Tibial nerve (tissue), 4 donors: ENCODE results near the gene MPRIP. TPM values are rescaled to one million over a fixed set of nuclear protein-coding genes. Genes with fewer than 3 reads are reported as not detected.
A peak's percentile ranks its signal among the peaks of the same experiment; 100 is the strongest.

ENCODE experiments used
- DNase-seq, 2 donors: peaks; one replicate each; pipeline ENCODE4 v3.0.0-alpha.2; 2019; ENCODE audit warnings: low spot score in 2 of 2
- H3K27ac ChIP-seq, 4 donors: fragments of 200-600 bp; sonication (generic) in 3 of 4; one replicate each; pipeline ENCODE4 v1.5.1; 2017 to 2019; ENCODE audit warnings: mild to moderate bottlenecking in 1 of 4
- H3K27me3 ChIP-seq, 2 donors: fragments of 200-600 bp; sonication (generic) in 1 of 2; one replicate each; pipeline versions ENCODE4 v1.5.1 to v1.6.0; 2017 to 2019
- H3K36me3 ChIP-seq, 3 donors: fragments of 200-600 bp; sonication (generic); one replicate each; pipeline ENCODE4 v1.5.1; 2018 to 2019
- H3K4me1 ChIP-seq, 4 donors: fragments of 200-600 bp; sonication (generic) in 3 of 4; one replicate each; pipeline ENCODE4 v1.5.1; 2017 to 2019
- H3K4me3 ChIP-seq, 4 donors: fragments of 200-600 bp; sonication (generic) in 3 of 4; one replicate each; pipeline ENCODE4 v1.5.1; 2017 to 2019; ENCODE audit warnings: mild to moderate bottlenecking in 1 of 4, moderate library complexity in 1 of 4
- H3K9me3 ChIP-seq, 4 donors: fragments of 200-600 bp; sonication (generic) in 3 of 4; one replicate each; pipeline ENCODE4 v1.5.1; 2017 to 2019
- EP300 ChIP-seq, 2 donors: sonication (generic); formaldehyde crosslinking; IDR thresholded peaks; one replicate each; pipeline ENCODE4 v1.6.1; 2017; ENCODE audit warnings: antibody characterized with exemption in 2 of 2, mild to moderate bottlenecking in 1 of 2
- POLR2A ChIP-seq, 2 donors: fragments of 450-650 bp; IDR thresholded peaks; one replicate each; pipeline ENCODE4 v1.6.1; 2017; ENCODE audit warnings: antibody characterized with exemption in 2 of 2, mild to moderate bottlenecking in 2 of 2, moderate library complexity in 2 of 2
- WGBS, 2 donors: methylation state at CpG; one replicate each; pipeline ENCODE4 v1.1.5; 2018; 5-methylcytosine and 5-hydroxymethylcytosine counted together
- total RNA-seq, 4 donors: library from RNA; depleted of rRNA; stranded (reverse); fragments of >200 nt; gene quantifications; one replicate each; pipeline ENCODE4 v1.1.0, GENCODE V29; 2016
- TF ChIP-seq, protein P1 (sequence below), 5 experiments: fragments of 200-600 bp in 3 of 5; fragments of 450-650 bp in 2 of 5; sonication (generic) in 3 of 5; IDR thresholded peaks; one replicate each; pipeline ENCODE4 v1.5.1; 2016 to 2019; ENCODE audit warnings: antibody characterized with exemption in 5 of 5, mild to moderate bottlenecking in 3 of 5, moderate library complexity in 2 of 5

The MPRIP gene
- total RNA-seq, 4 donors from 2014 or later: 216 to 291 (median 265) TPM

DNA sequence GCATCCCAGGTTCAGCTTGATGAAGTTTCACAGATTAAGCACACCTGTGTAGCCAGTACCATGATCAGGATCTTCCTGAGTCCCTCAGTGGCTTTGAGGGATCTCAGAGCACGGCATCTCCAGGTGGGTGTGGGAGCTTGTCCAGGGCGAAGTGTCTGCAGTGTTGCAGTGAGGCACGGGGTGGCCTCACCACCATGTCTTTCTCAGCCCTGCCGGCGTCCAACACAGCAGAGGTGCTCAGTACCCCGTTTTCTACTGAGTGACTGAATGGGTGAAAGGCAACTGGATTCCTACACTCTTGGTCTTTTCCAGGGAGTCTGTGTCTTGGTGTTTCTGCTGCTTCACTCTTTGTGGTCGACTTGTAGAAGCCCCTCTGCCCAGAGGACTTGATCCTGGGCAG is 63.7 kb downstream of the MPRIP start:
- Histone ChIP-seq H3K36me3 (peaks cover 0 to 3% (median 0%) of the 10 kb centered on the region in 3 donors), H3K9me3 (no peaks in the 10 kb centered on the region), H3K4me1 (peaks cover 3 to 97% (median 69%) of the 10 kb centered on the region in 4 donors), H3K4me3 (no peak overlapping the region), H3K27me3 (no peaks in the 10 kb centered on the region), H3K27ac (peak overlapping the region in 3 of 4 donors; percentile 45 to 87 (median 68))
- 86 to 94% methylated on average over 7 of the region's 7 CpGs for WGBS, 2 donors
- no peak for DNase-seq
- TF ChIP-seq EP300 (IDR thresholded peaks at IDR 0.05) (no peak), POLR2A (IDR thresholded peaks at IDR 0.05) (no peak)
- TF ChIP-seq, protein P1, sequence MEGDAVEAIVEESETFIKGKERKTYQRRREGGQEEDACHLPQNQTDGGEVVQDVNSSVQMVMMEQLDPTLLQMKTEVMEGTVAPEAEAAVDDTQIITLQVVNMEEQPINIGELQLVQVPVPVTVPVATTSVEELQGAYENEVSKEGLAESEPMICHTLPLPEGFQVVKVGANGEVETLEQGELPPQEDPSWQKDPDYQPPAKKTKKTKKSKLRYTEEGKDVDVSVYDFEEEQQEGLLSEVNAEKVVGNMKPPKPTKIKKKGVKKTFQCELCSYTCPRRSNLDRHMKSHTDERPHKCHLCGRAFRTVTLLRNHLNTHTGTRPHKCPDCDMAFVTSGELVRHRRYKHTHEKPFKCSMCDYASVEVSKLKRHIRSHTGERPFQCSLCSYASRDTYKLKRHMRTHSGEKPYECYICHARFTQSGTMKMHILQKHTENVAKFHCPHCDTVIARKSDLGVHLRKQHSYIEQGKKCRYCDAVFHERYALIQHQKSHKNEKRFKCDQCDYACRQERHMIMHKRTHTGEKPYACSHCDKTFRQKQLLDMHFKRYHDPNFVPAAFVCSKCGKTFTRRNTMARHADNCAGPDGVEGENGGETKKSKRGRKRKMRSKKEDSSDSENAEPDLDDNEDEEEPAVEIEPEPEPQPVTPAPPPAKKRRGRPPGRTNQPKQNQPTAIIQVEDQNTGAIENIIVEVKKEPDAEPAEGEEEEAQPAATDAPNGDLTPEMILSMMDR (IDR thresholded peaks at IDR 0.05): no peak

DNA sequence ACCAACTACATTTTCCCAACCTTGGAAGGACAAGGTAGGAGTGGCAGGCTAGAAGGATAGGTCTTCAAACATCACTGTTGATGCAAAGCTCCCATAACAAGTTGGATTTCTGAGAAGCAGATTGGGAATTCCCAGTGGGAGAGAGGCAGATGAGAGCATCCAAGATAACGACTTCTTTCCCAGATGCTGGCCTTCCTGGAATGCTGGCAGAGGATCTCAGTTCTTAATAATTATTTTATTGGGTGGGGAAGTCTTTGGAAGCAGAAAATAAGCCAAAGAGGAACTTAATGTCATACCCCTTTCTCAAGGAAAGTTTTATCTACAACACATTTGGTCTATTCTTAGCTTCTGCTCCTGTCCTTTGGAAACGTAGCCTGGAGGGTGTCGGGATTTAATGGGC is 64.5 kb downstream of the MPRIP start:
- no peak for DNase-seq
- Histone ChIP-seq H3K36me3 (peaks cover 0 to 3% (median 0%) of the 10 kb centered on the region in 3 donors), H3K27me3 (no peaks in the 10 kb centered on the region), H3K4me1 (peaks cover 3 to 98% (median 70%) of the 10 kb centered on the region in 4 donors), H3K4me3 (no peak overlapping the region), H3K9me3 (no peaks in the 10 kb centered on the region), H3K27ac (peak overlapping the region; percentile 7 to 87 (median 62))
- WGBS, 2 donors: 15 to 24% methylated on average over 3 of the region's 3 CpGs
- TF ChIP-seq EP300 (IDR thresholded peaks at IDR 0.05) (peak in 1 of 2 donors; percentile 47), POLR2A (IDR thresholded peaks at IDR 0.05) (no peak)
- TF ChIP-seq, protein P1 (IDR thresholded peaks at IDR 0.05): no peak

DNA sequence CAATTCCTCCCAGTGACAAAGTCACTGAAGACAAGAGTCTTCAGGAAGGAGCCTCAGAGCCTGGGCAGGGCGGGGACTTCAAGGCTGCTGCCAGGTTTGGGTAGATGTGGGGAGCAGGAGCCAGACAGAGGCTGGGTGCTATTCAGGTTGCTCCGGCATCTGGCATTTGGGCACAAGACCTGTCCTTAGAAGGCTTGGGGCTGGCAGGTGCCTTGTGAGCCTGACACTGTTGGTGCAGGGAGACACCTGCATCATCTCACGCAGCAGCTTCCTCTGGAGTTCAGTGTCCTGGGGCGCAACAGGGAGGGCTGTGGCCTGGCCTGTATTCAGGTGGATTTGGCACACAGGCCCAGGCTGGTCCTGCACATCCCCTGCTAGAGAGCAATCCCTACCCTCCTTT is 65.0 kb downstream of the MPRIP start:
- H3K4me1 ChIP-seq: peaks cover 3 to 98% (median 71%) of the 10 kb centered on the region in 4 donors
- DNase-seq: no peak

DNA sequence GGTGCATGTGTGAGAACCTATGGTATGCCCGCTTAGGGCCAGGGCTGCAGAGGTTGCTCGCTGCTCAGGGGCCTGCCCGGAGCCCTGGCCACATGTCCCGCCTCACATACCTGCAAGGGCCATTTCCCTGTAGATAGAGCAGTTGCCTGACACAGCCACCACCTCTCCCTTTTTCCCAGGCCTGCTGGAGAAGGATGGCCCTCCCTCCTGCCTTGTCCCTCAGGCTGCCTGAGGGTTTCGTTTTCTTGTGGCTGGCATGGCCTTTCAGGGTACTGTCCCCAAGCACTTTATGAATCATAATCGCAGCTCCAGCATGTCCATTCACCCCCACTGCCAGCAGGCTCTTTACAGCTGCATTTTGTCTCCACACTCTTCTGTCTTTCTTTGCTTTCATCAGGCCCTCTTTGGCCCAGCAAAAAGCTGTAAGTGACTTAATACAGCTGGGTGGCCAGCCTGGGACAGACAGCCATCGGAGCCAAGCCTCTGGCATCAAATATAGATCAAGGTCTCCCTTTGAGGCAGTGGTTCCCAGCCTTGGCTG is 65.7 kb downstream of the MPRIP start:
- Histone ChIP-seq H3K9me3 (no peaks in the 10 kb centered on the region), H3K4me3 (no peak overlapping the region), H3K4me1 (peaks cover 3 to 100% (median 68%) of the 10 kb centered on the region in 4 donors), H3K27me3 (no peaks in the 10 kb centered on the region), H3K36me3 (no peaks in the 10 kb centered on the region), H3K27ac (peak overlapping the region; percentile 38 to 87 (median 58))
- TF ChIP-seq EP300 (IDR thresholded peaks at IDR 0.05): no peak
- TF ChIP-seq POLR2A (IDR thresholded peaks at IDR 0.05): no peak
- TF ChIP-seq, protein P1 (IDR thresholded peaks at IDR 0.05): no peak
- no peak for DNase-seq
- WGBS, 2 donors: 61 to 63% methylated on average over 7 of the region's 7 CpGs

More for the DNA sequence above, 65.0 kb downstream of the MPRIP start:
- no peak overlapping the region for H3K4me3 ChIP-seq
- no peaks in the 10 kb centered on the region for H3K27me3 ChIP-seq
- TF ChIP-seq, protein P1 (IDR thresholded peaks at IDR 0.05): no peak
- TF ChIP-seq EP300 (IDR thresholded peaks at IDR 0.05): no peak
- TF ChIP-seq POLR2A (IDR thresholded peaks at IDR 0.05): no peak
- 90 to 100% methylated on average over 2 to 4 of the region's 4 CpGs for WGBS, 2 donors
- H3K36me3 ChIP-seq: peaks cover 0 to 3% (median 0%) of the 10 kb centered on the region in 3 donors
- H3K9me3 ChIP-seq: no peaks in the 10 kb centered on the region
- peak overlapping the region; percentile 7 to 87 (median 62) for H3K27ac ChIP-seq

DNA sequence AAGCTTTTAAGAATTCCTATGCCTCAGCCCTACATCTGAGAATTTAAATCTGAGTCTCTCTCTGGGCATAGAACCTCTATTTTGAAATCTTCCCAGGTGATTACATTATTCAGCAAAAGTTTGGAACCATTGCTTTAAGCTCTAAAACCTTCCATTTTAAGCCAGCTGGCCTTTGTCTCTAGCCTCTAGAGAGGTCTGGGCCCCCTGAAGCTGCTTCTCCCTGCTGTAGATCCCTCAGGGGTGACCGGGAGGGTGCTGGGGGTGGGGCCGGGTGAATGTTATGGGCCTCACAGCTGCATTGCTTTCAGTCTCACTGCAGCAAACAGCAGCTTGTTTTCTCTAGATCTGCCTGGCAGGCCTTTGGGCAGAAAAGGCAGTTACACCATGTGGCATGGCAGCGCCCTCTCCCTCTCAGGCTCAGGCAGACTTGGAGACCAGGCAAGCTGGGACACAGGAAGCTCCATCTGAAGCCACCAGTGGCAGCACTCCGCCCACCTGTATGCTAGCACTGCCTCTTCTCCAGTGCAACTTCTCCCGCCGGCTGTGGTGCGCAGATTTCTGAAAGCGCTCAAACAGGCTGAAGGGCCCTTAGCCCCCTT is 66.3 kb downstream of the MPRIP start:
- H3K9me3 ChIP-seq: no peaks in the 10 kb centered on the region
- H3K36me3 ChIP-seq: no peaks in the 10 kb centered on the region
- H3K4me1 ChIP-seq: peaks cover 3 to 100% (median 65%) of the 10 kb centered on the region in 4 donors
- DNase-seq: no peak
- peak overlapping the region; percentile 38 to 87 (median 58) for H3K27ac ChIP-seq
- no peak overlapping the region for H3K4me3 ChIP-seq
- H3K27me3 ChIP-seq: no peaks in the 10 kb centered on the region
- TF ChIP-seq POLR2A (IDR thresholded peaks at IDR 0.05) (no peak), EP300 (IDR thresholded peaks at IDR 0.05) (no peak)
- TF ChIP-seq, protein P1 (IDR thresholded peaks at IDR 0.05): no peak
- WGBS, 2 donors: 49 to 64% methylated on average over 6 to 8 of the region's 8 CpGs
